B cell (primary cell): ENCODE results near the gene IBA57. TPM values are rescaled to one million over a fixed set of nuclear protein-coding genes. Genes with fewer than 3 reads are reported as not detected.
A peak's percentile ranks its signal among the peaks of the same experiment; 100 is the strongest.

Experiments
- ATAC-seq: fragments of 200-7000 bp; cut with Tn5 transposase; one replicate; pipeline ENCODE4 v1.10.0; 2021; ENCODE audit warnings: low read depth, mild to moderate bottlenecking, moderate number of reproducible peaks, moderate library complexity
- CTCF ChIA-PET: fragments of 350-600 bp; sonication (Branson Sonifier 250); formaldehyde crosslinking; loops from one replicate; lab custom pipeline; 2021; ENCODE audit warnings: antibody characterized with exemption, inconsistent platforms; lab: Charles Lee
- POLR2A ChIA-PET: fragments of 350-600 bp; sonication (Branson Sonifier 250); formaldehyde crosslinking; loops from one replicate; lab custom pipeline; 2021; ENCODE audit warnings: antibody characterized with exemption; lab: Charles Lee
- DNase-seq: peaks from one replicate; pipeline ENCODE4 v3.0.0; 2013
- H2AFZ ChIP-seq: 2 replicates; pipeline ENCODE4 v1.6.1; 2012; ENCODE audit warnings: mild to moderate bottlenecking, low read depth, low read length; ENCODE audit not compliant: insufficient read depth, poor library complexity, severe bottlenecking
- H3K27ac ChIP-seq, 2 donors: 1 replicate in 1 of 2; 2 replicates in 1 of 2; pipeline ENCODE4 v1.5.1; 2012 to 2013; ENCODE audit warnings: low read length in 2 of 2, mild to moderate bottlenecking in 2 of 2, moderate library complexity in 1 of 2
- H3K27me3 ChIP-seq, 4 experiments: fragments of 200-600 bp in 1 of 4; sonication (generic) in 1 of 4; replicated peaks in 1 of 4; 1 replicate in 2 of 4; 2 replicates in 2 of 4; pipeline versions ENCODE4 v1.6.1 to v1.7.0; 2013 to 2016; ENCODE audit warnings: low read length in 3 of 4, mild to moderate bottlenecking in 2 of 4, mixed read lengths in 1 of 4, moderate library complexity in 1 of 4; ENCODE audit not compliant: insufficient read depth in 4 of 4, control insufficient read depth in 3 of 4; ENCODE audit errors: control extremely low read depth in 1 of 4
- H3K36me3 ChIP-seq, 2 experiments: replicated peaks in 1 of 2; 1 replicate in 1 of 2; 2 replicates in 1 of 2; pipeline versions ENCODE4 v1.6.1 to v1.7.1; 2013; ENCODE audit warnings: low read length in 1 of 2; ENCODE audit not compliant: insufficient read depth in 2 of 2, control insufficient read depth in 1 of 2; ENCODE audit errors: control extremely low read depth in 1 of 2, extremely low read depth in 1 of 2
- H3K4me1 ChIP-seq, 2 donors: fragments of 200-600 bp in 1 of 2; sonication (generic) in 1 of 2; 1 replicate in 1 of 2; 2 replicates in 1 of 2; pipeline versions ENCODE4 v1.5.1 to v1.6.1; 2013 to 2017; ENCODE audit warnings: low read length in 2 of 2; ENCODE audit not compliant: control insufficient read depth in 2 of 2, insufficient read depth in 2 of 2
- H3K4me2 ChIP-seq: replicated peaks from 2 replicates; pipeline ENCODE3; 2012; ENCODE audit warnings: mild to moderate bottlenecking, low read depth, low read length; ENCODE audit not compliant: poor library complexity, severe bottlenecking
- H3K4me3 ChIP-seq, 5 experiments: fragments of 200-600 bp in 1 of 5; sonication (generic) in 1 of 5; 1 replicate in 3 of 5; 2 replicates in 2 of 5; pipeline versions ENCODE4 v1.5.1 to v1.7.0; 2011 to 2016; ENCODE audit warnings: low read length in 4 of 5, mild to moderate bottlenecking in 4 of 5, low read depth in 2 of 5, control low read depth in 1 of 5, moderate library complexity in 1 of 5; ENCODE audit not compliant: insufficient read depth in 1 of 5; ENCODE audit errors: control extremely low read depth in 1 of 5, extremely low read depth in 1 of 5
- H3K79me2 ChIP-seq: fragments of 200-600 bp; sonication (generic); one replicate; pipeline ENCODE4 v1.6.0; 2016; ENCODE audit warnings: low read length; ENCODE audit not compliant: control insufficient read depth, insufficient read depth
- H3K9ac ChIP-seq: fragments of 200-600 bp; sonication (generic); 2 replicates; pipeline ENCODE4 v1.6.1; 2017; ENCODE audit warnings: mild to moderate bottlenecking, low read length, moderate library complexity
- H3K9me3 ChIP-seq, 3 donors: one replicate each; pipeline versions ENCODE4 v1.6.1 to v1.7.1; 2013; ENCODE audit warnings: low read length in 2 of 3; ENCODE audit not compliant: control insufficient read depth in 2 of 3, insufficient read depth in 1 of 3; ENCODE audit errors: control extremely low read depth in 1 of 3
- H4K20me1 ChIP-seq: 2 replicates; pipeline ENCODE4 v1.6.0; 2012; ENCODE audit warnings: mild to moderate bottlenecking, low read length; ENCODE audit not compliant: insufficient read depth, control insufficient read depth, poor library complexity, severe bottlenecking
- H3K27ac Mint-ChIP-seq: one replicate; pipeline ENCODE4 v1.8.0; 2021; ENCODE audit warnings: mixed read lengths
- H3K27me3 Mint-ChIP-seq: one replicate; pipeline ENCODE4 v1.8.0; 2021; ENCODE audit warnings: mixed read lengths
- H3K4me1 Mint-ChIP-seq: one replicate; pipeline ENCODE4 v1.8.0; 2021; ENCODE audit warnings: mixed read lengths
- H3K4me3 Mint-ChIP-seq: one replicate; pipeline ENCODE4 v1.8.0; 2021; ENCODE audit warnings: mixed read lengths
- H3K9me3 Mint-ChIP-seq: one replicate; pipeline ENCODE4 v1.8.0; 2022; ENCODE audit warnings: mixed read lengths; ENCODE audit not compliant: insufficient read depth
- EZH2 ChIP-seq: IDR thresholded peaks from 2 replicates; pipeline ENCODE4 v1.6.1; 2012; ENCODE audit warnings: borderline replicate concordance, low read depth, mild to moderate bottlenecking, moderate library complexity, low read length; ENCODE audit not compliant: insufficient read depth, poor library complexity, severe bottlenecking
- whole genome bisulfite sequencing: methylation state at CpG from one replicate; pipeline ENCODE4 v1.1.5; 2013; ENCODE audit warnings: missing lambda C conversion rate; ENCODE audit not compliant: insufficient coverage; 5-methylcytosine and 5-hydroxymethylcytosine counted together
- intact Hi-C: fragments of 100-400 bp; cut with micrococcal nuclease; formaldehyde crosslinking; loops from one replicate; pipeline ENCODE4 v1.10.0; 2022
- polyA plus RNA-seq: library from polyadenylated mRNA; depleted of rRNA; stranded (reverse); fragments of >200 nt; gene quantifications from 2 replicates; pipeline ENCODE4 v1.2.3, GENCODE V29; 2012
- total RNA-seq, 2 donors: library from RNA; stranded (reverse); fragments of 120-200 nt in 1 of 2; gene quantifications; 1 replicate in 1 of 2; 2 replicates in 1 of 2; pipeline versions ENCODE4 v1.2.3 to v1.2.4, GENCODE V29; 2013 to 2022
- TF ChIP-seq, protein P1 (sequence below): fragments of 200-600 bp; IDR thresholded peaks from one replicate; pipeline ENCODE4 v1.8.0; 2022; ENCODE audit warnings: antibody characterized with exemption, mild to moderate bottlenecking

Gene IBA57
- total and polyA plus RNA-seq, 2 donors (not counting 1 experiment from before 2014, with no cell fraction given): 5.2 to 12.8 TPM

GRCh38 chr1:228166170-228166936 lies 749 bp downstream of the IBA57 start:
- Histone ChIP-seq H3K4me3 (peak overlapping the region in 4 of 5 experiments; percentile 64 to 74 (median 66)), H3K9me3 (no peaks in the 10 kb centered on the region), H2AFZ (peak overlapping the region; percentile 79), H3K79me2 (peaks cover 51% of the 10 kb centered on the region), H3K4me1 (peaks cover 14 to 26% of the 10 kb centered on the region in 2 donors), H3K36me3 (no peaks in the 10 kb centered on the region), H3K9ac (peak overlapping the region; percentile 91), H3K4me2 (peak overlapping the region; percentile 98), H3K27me3 (peaks cover 0 to 5% (median 0%) of the 10 kb centered on the region in 4 experiments), H3K27ac (peak overlapping the region; percentile 95 to 98), H4K20me1 (peaks cover 4% of the 10 kb centered on the region)
- intact Hi-C loops: loop anchor here (1.0 to 2.0 kb wide), 2 partner anchors 36 to 321 kb away; partner anchors contain the start of gene RNF187
- ATAC-seq (peak; percentile 0), DNase-seq (peak; percentile 84)
- 32% methylated on average over 20 of the region's 26 CpGs for WGBS
- ChIA-PET CTCF (interaction anchor here (0.6 to 5.6 kb wide), 16 partner anchors 24 to 1751 kb away, joined by 3 to 73 read pairs (median 4); partner anchors contain the start of genes GUK1, RNF187 and TRIM11), POLR2A (interaction anchor here (0.6 to 3.3 kb wide), 12 partner anchors 13 to 322 kb away, joined by 3 to 22 read pairs (median 5); partner anchors contain the start of genes ARF1, GUK1, MRPL55 and RNF187)
- TF ChIP-seq EZH2: no peak
- TF ChIP-seq, protein P1, sequence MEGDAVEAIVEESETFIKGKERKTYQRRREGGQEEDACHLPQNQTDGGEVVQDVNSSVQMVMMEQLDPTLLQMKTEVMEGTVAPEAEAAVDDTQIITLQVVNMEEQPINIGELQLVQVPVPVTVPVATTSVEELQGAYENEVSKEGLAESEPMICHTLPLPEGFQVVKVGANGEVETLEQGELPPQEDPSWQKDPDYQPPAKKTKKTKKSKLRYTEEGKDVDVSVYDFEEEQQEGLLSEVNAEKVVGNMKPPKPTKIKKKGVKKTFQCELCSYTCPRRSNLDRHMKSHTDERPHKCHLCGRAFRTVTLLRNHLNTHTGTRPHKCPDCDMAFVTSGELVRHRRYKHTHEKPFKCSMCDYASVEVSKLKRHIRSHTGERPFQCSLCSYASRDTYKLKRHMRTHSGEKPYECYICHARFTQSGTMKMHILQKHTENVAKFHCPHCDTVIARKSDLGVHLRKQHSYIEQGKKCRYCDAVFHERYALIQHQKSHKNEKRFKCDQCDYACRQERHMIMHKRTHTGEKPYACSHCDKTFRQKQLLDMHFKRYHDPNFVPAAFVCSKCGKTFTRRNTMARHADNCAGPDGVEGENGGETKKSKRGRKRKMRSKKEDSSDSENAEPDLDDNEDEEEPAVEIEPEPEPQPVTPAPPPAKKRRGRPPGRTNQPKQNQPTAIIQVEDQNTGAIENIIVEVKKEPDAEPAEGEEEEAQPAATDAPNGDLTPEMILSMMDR: peak; percentile 56
- Mint-ChIP-seq H3K27me3 (no peaks in the 10 kb centered on the region), H3K9me3 (no peaks in the 10 kb centered on the region), H3K4me3 (peak overlapping the region; percentile 92), H3K4me1 (peaks cover 28% of the 10 kb centered on the region), H3K27ac (peak overlapping the region; percentile 99)
